Smooth muscle cell (in vitro differentiated cells): ENCODE results near the gene PRAC2. TPM values are rescaled to one million over a fixed set of nuclear protein-coding genes. Genes with fewer than 3 reads are reported as not detected.

Experiments used
- DNase-seq: peaks from one replicate; lab custom pipeline; 2025; ENCODE audit not compliant: unreplicated experiment; lab: John Stamatoyannopoulos, UW
- H2AFZ ChIP-seq: fragments of 200-600 bp; sonication (generic); 2 replicates; pipeline ENCODE4 v1.6.0; 2016; ENCODE audit warnings: antibody characterized with exemption, low read depth, mild to moderate bottlenecking
- H3F3A ChIP-seq: fragments of 200-600 bp; sonication (generic); 2 replicates; pipeline ENCODE4 v1.6.0; 2017; ENCODE audit warnings: antibody characterized with exemption, low read depth
- H3K27ac ChIP-seq: fragments of 200-600 bp; sonication (generic); 2 replicates; pipeline ENCODE4 v1.5.1; 2016; ENCODE audit warnings: low read depth, mild to moderate bottlenecking
- H3K27me3 ChIP-seq: fragments of 200-600 bp; sonication (generic); 2 replicates; pipeline ENCODE4 v1.6.1; 2016; ENCODE audit warnings: low read depth, mild to moderate bottlenecking
- H3K36me3 ChIP-seq: fragments of 200-600 bp; sonication (generic); 2 replicates; pipeline ENCODE4 v1.5.1; 2016; ENCODE audit warnings: low read depth
- H3K4me1 ChIP-seq: fragments of 200-600 bp; sonication (generic); 2 replicates; pipeline ENCODE4 v1.5.1; 2016; ENCODE audit warnings: low read depth
- H3K4me2 ChIP-seq: fragments of 200-600 bp; sonication (generic); 2 replicates; pipeline ENCODE4 v1.6.0; 2016; ENCODE audit warnings: mild to moderate bottlenecking
- H3K4me3 ChIP-seq: fragments of 200-600 bp; sonication (generic); 2 replicates; pipeline ENCODE4 v1.5.1; 2016; ENCODE audit warnings: mild to moderate bottlenecking
- H3K79me2 ChIP-seq: fragments of 200-600 bp; sonication (generic); 2 replicates; pipeline ENCODE4 v1.6.0; 2016; ENCODE audit warnings: low read depth, mild to moderate bottlenecking
- H3K9ac ChIP-seq: fragments of 200-600 bp; sonication (generic); 2 replicates; pipeline ENCODE4 v1.6.0; 2016; ENCODE audit warnings: low read depth
- H3K9me3 ChIP-seq: fragments of 200-600 bp; sonication (generic); replicated peaks from 2 replicates; pipeline ENCODE4 v1.5.1; 2016; ENCODE audit warnings: low read depth
- H4K20me1 ChIP-seq: fragments of 200-600 bp; sonication (generic); 2 replicates; pipeline ENCODE4 v1.6.0; 2016; ENCODE audit warnings: low read depth
- WGBS: methylation state at CpG from one replicate; pipeline ENCODE4 v1.1.7; 2016; ENCODE audit warnings: low lambda C conversion rate; 5-methylcytosine and 5-hydroxymethylcytosine counted together
- polyA plus RNA-seq: library from polyadenylated mRNA; unstranded; fragments of >200 nt; fragmentation: Nextera tagmentation; extraction: Ambion mirVana; gene quantifications from 2 replicates; pipeline ENCODE4 v1.2.1, GENCODE V29; 2016
- total RNA-seq: library from RNA; depleted of rRNA; stranded (reverse); fragments of >200 nt; gene quantifications from 2 replicates; pipeline ENCODE4 v1.2.3, GENCODE V29; 2014
- TF ChIP-seq, protein P1 (sequence below): fragments of 200-600 bp; sonication (generic); IDR thresholded peaks from 2 replicates; pipeline ENCODE4 v1.5.1; 2017; ENCODE audit warnings: borderline replicate concordance, mild to moderate bottlenecking, antibody characterized with exemption; ENCODE audit not compliant: insufficient read depth, poor library complexity, severe bottlenecking

PRAC2 gene
- total and polyA plus RNA-seq, 2 experiments from 2014 or later: 3.5 to 7.8 TPM

DNA sequence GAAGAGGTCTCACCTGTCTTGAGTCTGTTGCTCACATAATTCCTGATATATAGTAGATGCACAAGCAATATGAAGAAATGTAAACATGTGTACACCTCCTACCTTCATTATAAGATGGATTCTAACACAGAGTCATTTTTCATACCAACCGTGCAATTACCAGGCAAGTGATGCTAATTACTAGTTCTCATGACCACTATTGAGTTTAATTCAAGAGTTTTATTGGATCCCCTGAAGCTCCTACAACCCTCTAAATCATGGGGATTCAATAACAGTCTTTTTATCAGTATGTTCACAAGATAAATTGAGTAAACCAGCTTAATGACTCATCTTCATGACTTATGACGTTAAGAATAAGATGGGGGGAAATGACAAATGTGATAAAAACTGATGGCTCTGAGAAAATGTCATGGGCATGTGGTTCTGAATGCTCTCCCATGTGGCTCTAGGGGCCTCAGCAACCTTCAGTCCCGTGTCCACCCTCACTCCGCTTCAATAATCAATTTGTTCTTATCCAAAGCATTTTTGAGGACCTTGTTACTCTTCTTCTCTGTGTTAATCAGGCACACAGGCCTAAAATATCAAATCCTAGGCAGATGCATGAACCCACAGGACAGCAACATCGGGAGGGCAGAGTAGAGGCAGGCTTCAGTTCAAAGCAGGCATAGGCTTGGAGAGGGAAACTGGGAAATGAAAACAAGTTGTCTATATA lies 43.4 kb upstream of the PRAC2 start:
- Histone ChIP-seq H2AFZ (no peak overlapping the region), H3F3A (no peaks in the 10 kb centered on the region), H3K4me1 (no peaks in the 10 kb centered on the region), H3K9me3 (no peaks in the 10 kb centered on the region), H3K27ac (no peak overlapping the region), H3K36me3 (no peaks in the 10 kb centered on the region), H3K9ac (no peak overlapping the region), H3K4me2 (no peak overlapping the region), H3K79me2 (no peaks in the 10 kb centered on the region), H3K4me3 (no peak overlapping the region), H3K27me3 (no peaks in the 10 kb centered on the region), H4K20me1 (peaks cover 11% of the 10 kb centered on the region)
- no peak for DNase-seq
- TF ChIP-seq, protein P1, sequence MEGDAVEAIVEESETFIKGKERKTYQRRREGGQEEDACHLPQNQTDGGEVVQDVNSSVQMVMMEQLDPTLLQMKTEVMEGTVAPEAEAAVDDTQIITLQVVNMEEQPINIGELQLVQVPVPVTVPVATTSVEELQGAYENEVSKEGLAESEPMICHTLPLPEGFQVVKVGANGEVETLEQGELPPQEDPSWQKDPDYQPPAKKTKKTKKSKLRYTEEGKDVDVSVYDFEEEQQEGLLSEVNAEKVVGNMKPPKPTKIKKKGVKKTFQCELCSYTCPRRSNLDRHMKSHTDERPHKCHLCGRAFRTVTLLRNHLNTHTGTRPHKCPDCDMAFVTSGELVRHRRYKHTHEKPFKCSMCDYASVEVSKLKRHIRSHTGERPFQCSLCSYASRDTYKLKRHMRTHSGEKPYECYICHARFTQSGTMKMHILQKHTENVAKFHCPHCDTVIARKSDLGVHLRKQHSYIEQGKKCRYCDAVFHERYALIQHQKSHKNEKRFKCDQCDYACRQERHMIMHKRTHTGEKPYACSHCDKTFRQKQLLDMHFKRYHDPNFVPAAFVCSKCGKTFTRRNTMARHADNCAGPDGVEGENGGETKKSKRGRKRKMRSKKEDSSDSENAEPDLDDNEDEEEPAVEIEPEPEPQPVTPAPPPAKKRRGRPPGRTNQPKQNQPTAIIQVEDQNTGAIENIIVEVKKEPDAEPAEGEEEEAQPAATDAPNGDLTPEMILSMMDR: no peak
- WGBS: 67% methylated on average over 5 of the region's 5 CpGs

DNA sequence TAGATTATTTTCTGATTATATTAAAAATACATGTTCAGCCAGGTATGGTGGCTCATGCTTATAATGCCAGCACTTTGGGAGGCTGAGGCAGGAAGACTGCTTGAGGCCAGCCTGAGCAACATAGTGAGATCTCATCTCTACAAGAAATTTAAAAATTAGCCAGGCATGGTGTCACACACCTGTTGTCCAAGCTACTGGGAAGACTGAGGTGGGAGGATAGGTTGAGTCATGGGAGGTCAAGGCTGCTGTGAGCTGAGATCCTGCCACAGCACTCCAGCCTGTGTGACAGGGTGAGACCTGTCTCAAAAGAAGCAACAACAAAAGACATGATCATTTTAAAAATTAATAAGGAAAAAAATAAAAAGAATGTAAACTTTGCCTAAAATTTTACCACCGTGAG lies 41.4 kb upstream of the PRAC2 start:
- no peaks in the 10 kb centered on the region for H3K79me2 ChIP-seq
- peaks cover 8% of the 10 kb centered on the region for H4K20me1 ChIP-seq
- no peaks in the 10 kb centered on the region for H3K9me3 ChIP-seq
- H2AFZ ChIP-seq: no peak overlapping the region
- H3K27me3 ChIP-seq: no peaks in the 10 kb centered on the region
- 100% methylated on average over 1 of the region's 1 CpG for WGBS
- DNase-seq: no peak
- TF ChIP-seq, protein P1: no peak
- H3K36me3 ChIP-seq: no peaks in the 10 kb centered on the region
- no peaks in the 10 kb centered on the region for H3F3A ChIP-seq
- H3K4me2 ChIP-seq: no peak overlapping the region
- no peaks in the 10 kb centered on the region for H3K4me1 ChIP-seq
- H3K9ac ChIP-seq: no peak overlapping the region
- H3K4me3 ChIP-seq: no peak overlapping the region
- no peak overlapping the region for H3K27ac ChIP-seq

DNA sequence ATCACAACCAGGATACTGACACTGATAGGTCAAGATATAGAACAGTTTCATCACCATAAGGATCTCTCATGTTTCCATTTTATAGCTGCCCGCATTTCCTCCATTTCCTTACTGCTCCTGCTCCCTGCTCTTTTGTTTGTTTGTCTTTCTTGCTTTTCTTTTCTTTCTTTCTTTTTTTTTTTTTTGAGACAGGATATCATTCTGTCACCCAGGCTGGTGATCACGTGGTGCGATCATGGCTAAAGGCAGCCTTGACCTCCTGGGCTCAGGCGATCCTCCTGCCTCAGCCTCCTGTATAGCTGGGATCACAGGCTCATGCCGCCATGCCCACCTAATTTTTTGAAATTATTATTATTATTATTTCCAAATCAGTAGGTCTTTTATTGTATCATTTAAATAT lies 32.3 kb upstream of the PRAC2 start:
- Histone ChIP-seq H3K4me2 (no peak overlapping the region), H3F3A (no peaks in the 10 kb centered on the region), H3K79me2 (no peaks in the 10 kb centered on the region), H3K4me3 (no peak overlapping the region), H4K20me1 (no peaks in the 10 kb centered on the region), H3K36me3 (peaks cover 3% of the 10 kb centered on the region), H2AFZ (no peak overlapping the region), H3K9ac (no peak overlapping the region), H3K27ac (no peak overlapping the region), H3K9me3 (no peaks in the 10 kb centered on the region), H3K27me3 (no peaks in the 10 kb centered on the region), H3K4me1 (no peaks in the 10 kb centered on the region)
- TF ChIP-seq, protein P1: no peak
- 90% methylated on average over 5 of the region's 5 CpGs for WGBS
- DNase-seq: no peak

DNA sequence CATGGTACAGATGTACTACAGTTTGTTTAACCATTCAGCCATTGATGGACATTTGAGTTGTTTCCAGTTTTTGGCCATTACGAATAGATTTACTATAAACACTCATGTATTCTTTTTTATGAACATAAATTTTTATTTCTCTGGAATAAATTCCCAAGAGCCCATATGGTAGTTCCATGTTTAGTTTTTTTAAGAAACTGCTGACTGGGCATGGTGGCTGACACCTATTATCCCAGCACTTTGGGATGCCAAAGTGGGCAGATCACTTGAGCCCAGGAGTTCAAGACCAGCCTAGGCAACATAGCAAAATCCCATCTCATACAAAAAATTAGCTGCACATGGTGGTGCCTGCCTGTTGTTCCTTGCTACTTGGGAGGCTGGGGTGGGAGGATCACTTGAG lies 30.9 kb upstream of the PRAC2 start:
- H4K20me1 ChIP-seq: no peaks in the 10 kb centered on the region
- H3K79me2 ChIP-seq: no peaks in the 10 kb centered on the region
- WGBS: 100% methylated on average over 1 of the region's 1 CpG
- H3K36me3 ChIP-seq: peaks cover 3% of the 10 kb centered on the region
- DNase-seq: no peak
- H3K9ac ChIP-seq: no peak overlapping the region
- H2AFZ ChIP-seq: no peak overlapping the region
- TF ChIP-seq, protein P1: no peak
- no peaks in the 10 kb centered on the region for H3F3A ChIP-seq
- H3K4me2 ChIP-seq: no peak overlapping the region
- no peak overlapping the region for H3K27ac ChIP-seq
- H3K4me3 ChIP-seq: no peak overlapping the region
- H3K9me3 ChIP-seq: no peaks in the 10 kb centered on the region
- no peaks in the 10 kb centered on the region for H3K27me3 ChIP-seq
- H3K4me1 ChIP-seq: no peaks in the 10 kb centered on the region
